AG04450 (cell line): Measurements from ENCODE around the gene SMAP1. TPM values are rescaled to one million over a fixed set of nuclear protein-coding genes. Genes with fewer than 3 reads are reported as not detected.
"Not testable (repeated sequence)": the region's sequence is repeated elsewhere in the genome, so short reads cannot be mapped to it uniquely, and the experiment has no call there.

Source experiments
- CTCF ChIA-PET: fragments of 300-600, 350-600 bp; formaldehyde crosslinking; extraction: SDS; loops from one replicate; lab custom pipeline; 2022; ENCODE audit warnings: antibody characterized with exemption, inconsistent platforms; lab: Charles Lee
- POLR2A ChIA-PET: fragments of 350-600 bp; formaldehyde crosslinking; extraction: SDS; loops from one replicate; lab custom pipeline; 2021; ENCODE audit warnings: antibody characterized with exemption, inconsistent platforms; lab: Yijun Ruan, JAX
- DNase-seq: peaks from one replicate; pipeline ENCODE4 v3.0.0-alpha.2; 2011; ENCODE audit warnings: low read depth, low spot score
- H3K27ac ChIP-seq: one replicate; pipeline ENCODE4 v1.5.1; 2012; ENCODE audit warnings: low read depth, low read length, control low read depth
- H3K27me3 ChIP-seq: one replicate; pipeline ENCODE4 v1.6.0; 2012; ENCODE audit warnings: low read length; ENCODE audit not compliant: control insufficient read depth, insufficient read depth
- H3K4me3 ChIP-seq: 2 replicates; pipeline ENCODE4 v1.5.1; 2011; ENCODE audit warnings: mild to moderate bottlenecking, low read depth, low read length, control low read depth
- H3K9me3 ChIP-seq: 2 replicates; pipeline ENCODE4 v1.5.1; 2012; ENCODE audit warnings: low read length; ENCODE audit not compliant: control insufficient read depth, insufficient read depth
- polyA plus RNA-seq: library from polyadenylated mRNA; depleted of rRNA; stranded (reverse); fragments of >200 nt; gene quantifications from 2 replicates; pipeline ENCODE4 v1.2.3, GENCODE V29; 2011
- TF ChIP-seq, protein P1 (sequence below): IDR thresholded peaks from 2 replicates; pipeline ENCODE4 v1.5.1; 2011; ENCODE audit warnings: low read depth, low read length, control low read depth, inconsistent platforms

SMAP1 gene
- polyA plus RNA-seq, 1 experiment, result 25.0 TPM

DNA sequence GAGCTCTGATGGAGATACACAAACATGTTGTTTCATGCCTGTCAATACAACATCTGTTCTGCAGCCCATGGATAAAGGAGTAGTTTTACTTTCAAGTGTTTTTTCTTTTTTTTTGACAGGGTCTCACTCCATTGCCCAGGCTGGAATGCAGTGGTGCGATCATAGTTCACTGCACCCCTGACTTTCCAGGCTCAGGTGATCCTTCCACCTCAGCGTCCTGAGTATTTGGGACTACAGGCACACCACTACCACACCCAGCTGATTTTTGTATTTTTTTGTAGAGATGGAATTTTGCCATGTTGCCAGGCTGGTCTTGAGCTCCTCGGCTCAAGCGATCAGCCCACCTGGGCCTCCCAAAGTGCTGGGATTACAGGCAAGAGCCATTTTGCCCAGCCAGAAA, 97.0 kb downstream of the SMAP1 start:
- no peaks in the 10 kb centered on the region for H3K9me3 ChIP-seq
- H3K27ac ChIP-seq, result no peak overlapping the region
- CTCF ChIA-PET, result no interaction called here
- TF ChIP-seq, protein P1, sequence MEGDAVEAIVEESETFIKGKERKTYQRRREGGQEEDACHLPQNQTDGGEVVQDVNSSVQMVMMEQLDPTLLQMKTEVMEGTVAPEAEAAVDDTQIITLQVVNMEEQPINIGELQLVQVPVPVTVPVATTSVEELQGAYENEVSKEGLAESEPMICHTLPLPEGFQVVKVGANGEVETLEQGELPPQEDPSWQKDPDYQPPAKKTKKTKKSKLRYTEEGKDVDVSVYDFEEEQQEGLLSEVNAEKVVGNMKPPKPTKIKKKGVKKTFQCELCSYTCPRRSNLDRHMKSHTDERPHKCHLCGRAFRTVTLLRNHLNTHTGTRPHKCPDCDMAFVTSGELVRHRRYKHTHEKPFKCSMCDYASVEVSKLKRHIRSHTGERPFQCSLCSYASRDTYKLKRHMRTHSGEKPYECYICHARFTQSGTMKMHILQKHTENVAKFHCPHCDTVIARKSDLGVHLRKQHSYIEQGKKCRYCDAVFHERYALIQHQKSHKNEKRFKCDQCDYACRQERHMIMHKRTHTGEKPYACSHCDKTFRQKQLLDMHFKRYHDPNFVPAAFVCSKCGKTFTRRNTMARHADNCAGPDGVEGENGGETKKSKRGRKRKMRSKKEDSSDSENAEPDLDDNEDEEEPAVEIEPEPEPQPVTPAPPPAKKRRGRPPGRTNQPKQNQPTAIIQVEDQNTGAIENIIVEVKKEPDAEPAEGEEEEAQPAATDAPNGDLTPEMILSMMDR, result no peak
- no peak for DNase-seq
- H3K4me3 ChIP-seq, result no peak overlapping the region
- H3K27me3 ChIP-seq, result no peaks in the 10 kb centered on the region
- POLR2A ChIA-PET, result no interaction called here

DNA sequence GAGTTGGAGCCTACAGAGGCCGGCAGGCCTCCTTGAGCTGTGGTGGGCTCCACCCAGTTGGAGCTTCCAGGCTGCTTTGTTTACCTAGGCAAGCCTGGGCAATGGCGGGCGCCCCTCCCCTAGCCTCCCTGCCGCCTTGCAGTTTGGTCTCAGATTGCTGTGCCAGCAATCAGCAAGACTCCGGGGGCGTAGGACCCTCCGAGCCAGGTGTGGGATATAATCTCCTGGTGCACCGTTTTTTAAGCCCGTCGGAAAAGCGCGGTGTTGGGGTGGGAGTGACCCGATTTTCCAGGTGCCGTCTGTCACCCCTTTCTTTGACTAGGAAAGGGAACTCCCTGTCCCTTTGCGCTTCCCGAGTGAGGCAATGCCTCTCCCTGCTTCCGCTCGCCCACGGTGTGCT, 103.7 kb downstream of the SMAP1 start:
- H3K4me3 ChIP-seq, H3K9me3 ChIP-seq, DNase-seq, H3K27ac ChIP-seq, H3K27me3 ChIP-seq, POLR2A ChIA-PET: not testable (repeated sequence)
- CTCF ChIA-PET, result interaction anchor here (1.2 kb wide), 1 partner anchor 113 kb away, joined by 3 read pairs; no protein-coding TSS in a partner anchor

DNA sequence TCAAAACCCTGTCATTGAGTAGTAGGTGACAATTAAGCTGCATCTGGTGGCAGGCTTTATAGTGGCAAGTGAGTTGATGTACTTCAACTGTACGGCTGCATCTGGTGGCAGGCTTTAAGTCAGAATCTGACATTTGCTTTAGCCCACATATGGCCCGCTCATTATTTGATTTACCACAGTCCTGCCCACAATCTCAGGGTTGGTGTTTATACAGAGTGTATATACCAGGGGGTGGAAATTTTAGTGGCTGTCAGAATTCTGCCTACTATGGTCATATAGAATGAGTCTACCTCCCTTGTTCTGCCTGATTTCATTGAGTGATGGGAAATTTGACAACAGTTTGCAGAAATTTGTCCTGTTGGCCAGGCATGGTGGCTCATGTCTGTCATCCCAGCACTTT, 112.3 kb downstream of the SMAP1 start:
- H3K4me3 ChIP-seq, result no peak overlapping the region
- no peaks in the 10 kb centered on the region for H3K27me3 ChIP-seq
- ChIA-PET POLR2A (no interaction called here), CTCF (no interaction called here)
- TF ChIP-seq, protein P1, result no peak
- H3K27ac ChIP-seq, result no peak overlapping the region
- no peaks in the 10 kb centered on the region; the same call in 1 of the 2 replicates for H3K9me3 ChIP-seq
- DNase-seq, result no peak

DNA sequence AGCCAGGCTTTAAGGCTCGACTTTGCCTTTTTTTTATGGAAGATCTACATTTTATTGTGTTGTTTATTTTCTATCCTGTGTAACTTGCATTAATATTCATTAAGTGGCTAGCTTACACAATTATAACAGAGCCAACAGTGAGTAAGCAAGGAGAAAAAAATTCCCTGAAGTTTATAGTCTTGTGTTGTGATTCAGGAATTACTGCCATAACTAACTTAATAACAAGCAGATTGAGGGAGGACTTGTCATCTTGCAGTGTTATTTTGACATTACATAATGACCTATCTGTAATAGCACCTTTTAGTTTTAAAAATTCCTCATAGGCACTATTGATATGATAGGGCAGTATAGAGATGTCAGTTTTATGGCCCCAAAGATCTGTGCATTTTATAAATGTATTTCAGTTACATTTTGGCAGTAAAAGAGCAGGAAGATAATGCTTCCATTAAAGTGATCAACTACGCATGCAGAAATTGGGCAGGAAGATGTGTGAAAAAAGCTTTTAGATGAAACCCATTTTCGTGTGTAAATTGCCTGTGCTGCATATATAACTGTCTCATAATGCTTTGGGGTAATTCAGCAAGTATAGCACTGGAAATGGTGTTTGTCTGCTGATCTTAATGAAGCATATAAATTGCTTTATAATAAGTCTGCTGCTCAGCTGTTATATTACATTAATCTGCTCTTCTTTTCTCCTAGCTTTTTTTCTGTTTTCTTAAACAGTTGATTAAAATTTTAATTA, 123.0 kb downstream of the SMAP1 start:
- TF ChIP-seq, protein P1, result no peak
- Histone ChIP-seq H3K9me3 (no peaks in the 10 kb centered on the region), H3K4me3 (no peak overlapping the region), H3K27me3 (no peaks in the 10 kb centered on the region), H3K27ac (no peak overlapping the region)
- DNase-seq, result no peak
- POLR2A ChIA-PET, result no interaction called here
- CTCF ChIA-PET, result interaction anchor here (1.4 kb wide), 1 partner anchor 104 kb away, joined by 5 read pairs; no protein-coding TSS in a partner anchor

DNA sequence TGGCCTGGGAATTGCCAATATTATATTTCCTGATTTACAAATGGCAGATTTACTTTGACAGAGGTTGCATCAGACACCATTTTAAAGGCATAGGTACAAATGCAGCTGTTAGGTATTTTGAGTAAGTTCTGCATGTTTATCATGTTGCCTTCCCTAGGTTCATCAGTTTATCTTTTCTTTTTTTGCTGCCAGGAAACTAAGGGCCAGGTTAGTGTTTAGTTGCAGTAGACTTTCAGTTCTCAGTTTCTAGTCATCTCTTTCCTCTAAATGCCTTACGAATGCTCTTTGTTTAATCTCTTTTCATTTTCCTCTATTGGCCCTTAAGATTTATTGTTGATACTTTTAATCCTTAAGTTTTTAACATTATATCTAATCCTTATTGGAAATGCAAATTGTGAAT, 129.9 kb downstream of the SMAP1 start:
- no peaks in the 10 kb centered on the region for H3K27me3 ChIP-seq
- CTCF ChIA-PET, result no interaction called here
- no peak overlapping the region for H3K27ac ChIP-seq
- DNase-seq, result no peak
- no peak overlapping the region for H3K4me3 ChIP-seq
- no peaks in the 10 kb centered on the region for H3K9me3 ChIP-seq
- POLR2A ChIA-PET, result no interaction called here
- TF ChIP-seq, protein P1, result no peak
